NCI-H526 treated with DMSO at 0.1 percent for 48 hours (cell line): ENCODE data around the gene SNRPB2.

Experiments
- DNase-seq: peaks from one replicate; lab custom pipeline; 2025; lab: John Stamatoyannopoulos, UW

Gene SNRPB2

DNA sequence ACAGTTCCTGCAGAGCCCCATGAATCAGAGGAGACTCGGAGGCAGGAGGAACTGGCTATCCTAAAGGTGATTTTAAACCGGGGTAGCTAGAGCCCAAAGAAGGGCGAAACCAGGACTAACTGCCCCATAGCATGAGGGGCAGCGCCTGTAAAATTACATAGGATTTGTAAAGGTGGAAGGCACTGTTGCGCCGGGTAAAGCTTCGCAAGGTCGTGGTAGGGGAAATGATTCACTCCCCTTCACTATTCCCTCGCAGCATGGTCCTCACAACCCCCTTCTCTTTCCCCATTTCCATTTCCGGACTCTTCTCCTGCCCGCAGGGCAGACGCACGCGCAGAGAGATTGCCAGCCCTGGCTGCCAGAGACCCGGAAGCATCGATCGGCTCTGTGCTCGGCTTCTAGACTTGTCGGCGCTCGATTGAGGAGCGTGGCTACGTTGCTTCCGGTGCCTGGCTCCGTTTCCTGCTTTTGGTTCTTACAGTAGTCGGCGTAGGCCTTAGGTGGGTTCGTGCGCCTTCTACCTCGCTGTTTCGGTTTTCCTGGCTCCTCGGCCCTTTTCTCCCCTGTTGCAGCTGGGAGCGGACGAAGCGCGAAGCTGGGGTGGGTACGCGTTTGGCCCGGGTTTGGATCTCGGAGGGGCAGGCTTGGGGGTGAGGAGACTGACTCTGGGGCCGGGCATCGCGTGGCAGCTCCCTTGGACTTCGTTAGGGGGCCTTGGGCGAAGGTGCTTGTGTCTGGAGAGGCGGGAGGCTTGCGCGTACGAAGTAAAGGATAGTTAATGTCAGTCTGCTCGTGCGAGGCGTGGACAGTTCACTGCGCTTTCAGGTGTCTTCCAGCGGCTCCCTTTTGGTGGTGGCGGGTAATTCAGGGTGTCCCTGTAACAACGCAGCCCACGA, at the start of gene SNRPB2:
TSS of gene SNRPB2 (plus strand) at position 462 of the 896 bp plus-strand sequence. CDS start 1,677 bp downstream, outside the sequence.
- DNase-seq, result peak; percentile 95

DNA sequence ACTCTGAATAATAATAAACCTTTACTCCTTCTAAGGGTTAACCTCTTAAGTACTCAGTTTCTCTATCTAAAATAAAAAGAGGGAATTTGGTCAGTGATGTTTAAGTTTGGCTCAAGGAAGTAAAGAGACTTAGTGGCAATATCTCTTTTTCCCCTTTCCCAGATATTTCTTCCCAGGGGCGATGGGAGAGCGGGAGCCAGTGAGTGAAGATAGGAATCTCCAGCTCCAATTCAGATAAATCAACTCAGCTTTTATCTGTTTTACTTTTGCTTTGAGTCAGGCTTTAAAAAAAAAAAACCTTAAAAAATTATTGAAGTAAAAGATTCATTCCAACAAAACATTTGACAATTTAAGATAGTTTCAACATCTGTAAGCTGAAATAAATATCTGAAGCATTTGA, 45.4 kb upstream of the SNRPB2 start:
- DNase-seq, result no peak

DNA sequence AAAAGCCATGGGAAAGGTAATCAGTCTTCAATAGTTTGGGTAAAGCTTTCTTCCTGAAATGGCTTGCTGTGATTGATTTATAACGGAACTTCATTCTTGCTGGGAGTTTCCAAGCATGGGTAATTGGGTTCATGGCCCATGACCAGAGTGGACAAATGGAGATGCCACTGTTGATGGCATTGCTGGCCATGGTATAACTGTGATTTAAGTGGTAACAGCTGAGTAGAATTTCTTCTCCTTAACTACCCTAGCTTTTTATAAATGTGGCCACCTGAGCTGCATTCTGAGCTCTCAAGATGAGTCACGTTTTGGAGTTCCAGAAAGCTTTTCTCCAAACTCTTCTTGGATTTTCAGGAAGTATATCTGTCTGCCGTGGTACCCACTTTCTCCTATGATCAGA, 39.9 kb upstream of the SNRPB2 start:
- no peak for DNase-seq

DNA sequence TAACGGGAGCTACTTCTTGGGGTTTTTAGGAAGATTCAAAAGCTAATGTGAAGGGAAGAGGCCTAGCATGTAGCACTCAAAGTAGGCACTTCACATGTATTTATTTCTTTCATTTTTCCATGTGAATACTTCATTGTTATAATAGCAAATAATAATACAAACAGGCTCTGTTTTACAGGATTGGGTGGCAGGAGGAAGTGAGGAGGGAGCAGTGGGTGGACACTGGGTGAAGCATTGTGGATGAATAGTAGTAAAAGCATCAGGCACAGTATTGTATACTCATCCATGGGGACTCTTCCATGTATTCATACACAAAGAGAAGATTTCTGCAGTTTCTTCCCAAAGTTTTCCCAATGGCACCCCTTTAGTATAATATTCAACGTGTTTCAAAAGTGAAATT, 38.4 kb upstream of the SNRPB2 start:
- no peak for DNase-seq

GRCh38 chr20:16692009-16692408, 37.8 kb upstream of the SNRPB2 start:
- DNase-seq, result no peak

DNA sequence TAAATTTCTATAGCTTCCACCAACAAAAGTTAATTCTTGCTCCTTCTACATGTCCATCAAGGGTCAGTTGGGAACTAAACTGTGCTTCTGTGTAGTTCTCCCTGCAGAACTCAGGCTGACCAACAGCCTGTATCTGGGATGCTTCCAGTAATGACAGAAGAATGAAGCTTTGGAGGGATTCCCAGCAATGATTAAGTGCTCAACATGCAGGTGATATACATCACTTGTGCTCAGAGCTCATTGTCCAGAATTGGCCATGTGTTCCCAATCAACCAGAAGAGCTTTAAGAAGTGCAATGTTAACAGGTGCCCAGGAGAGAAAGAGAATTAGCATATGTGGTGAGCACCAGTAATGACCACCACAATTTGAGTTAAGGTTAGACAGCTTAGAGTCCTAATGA, 37.4 kb upstream of the SNRPB2 start:
- DNase-seq, result no peak

DNA sequence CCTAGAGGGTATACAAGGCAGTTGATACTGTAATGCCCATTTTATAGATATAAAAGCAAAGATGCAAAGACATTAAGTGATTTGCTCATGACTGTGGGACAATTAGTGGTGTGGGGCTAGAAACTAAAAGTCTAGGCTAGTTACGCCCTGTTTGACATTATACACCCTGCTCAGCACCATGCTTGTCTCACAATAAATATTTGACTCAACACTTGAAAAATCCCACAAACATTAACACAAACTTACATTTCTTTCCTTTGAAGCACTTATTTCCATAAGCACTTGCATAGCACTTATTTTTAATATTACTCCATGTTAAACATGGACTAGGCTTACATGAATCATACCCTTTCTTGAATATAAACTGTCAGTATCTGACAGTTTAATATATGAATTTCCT, 36.5 kb upstream of the SNRPB2 start:
- no peak for DNase-seq

GRCh38 chr20:16694161-16694560, 35.7 kb upstream of the SNRPB2 start:
- no peak for DNase-seq

GRCh38 chr20:16695628-16696027, 34.2 kb upstream of the SNRPB2 start:
- DNase-seq, result no peak

DNA sequence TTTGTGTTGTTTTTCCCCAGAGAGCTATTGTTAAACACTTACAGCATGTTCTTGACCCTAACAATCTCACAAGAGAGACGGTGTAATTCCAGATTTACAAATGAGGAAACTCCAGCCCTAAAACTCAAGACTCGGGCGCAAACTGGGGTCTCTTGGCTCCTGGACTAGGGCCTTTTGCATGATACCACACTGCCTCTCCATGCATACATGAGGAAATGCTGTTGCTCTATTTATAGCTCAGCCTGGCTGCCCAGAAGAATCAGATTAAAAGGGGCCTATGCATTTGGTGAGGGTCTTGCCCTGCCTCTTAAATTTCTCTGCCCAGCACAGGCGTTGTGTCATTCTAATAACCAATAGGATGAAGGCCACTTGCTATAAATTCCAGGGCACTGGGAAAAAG, 30.5 kb upstream of the SNRPB2 start:
- DNase-seq, result no peak

DNA sequence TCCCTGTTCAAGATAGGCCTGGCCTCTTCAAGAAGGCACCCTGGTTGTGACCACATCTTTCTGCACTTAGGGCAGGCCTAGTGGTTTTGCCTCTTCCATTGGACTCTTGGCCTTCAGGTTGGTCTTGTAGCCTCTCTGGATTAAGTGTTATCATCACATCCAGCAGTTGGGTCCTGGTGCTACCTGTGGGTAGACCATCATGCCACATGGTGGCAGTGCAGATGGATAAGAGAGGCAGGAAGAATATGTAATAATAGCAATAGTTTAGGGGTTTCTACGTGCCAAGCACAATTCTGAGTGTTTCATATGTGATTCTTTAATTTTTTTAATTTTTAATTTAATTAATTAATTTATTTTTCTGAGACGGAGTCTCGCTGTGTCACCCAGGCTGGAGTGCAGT, 28.5 kb upstream of the SNRPB2 start:
- no peak for DNase-seq

GRCh38 chr20:16703570-16703969, 26.3 kb upstream of the SNRPB2 start:
- no peak for DNase-seq

- DNase-seq, result no peak
These were observed 22.2 kb upstream of the SNRPB2 start for GRCh38 chr20:16707674-16708073.

DNA sequence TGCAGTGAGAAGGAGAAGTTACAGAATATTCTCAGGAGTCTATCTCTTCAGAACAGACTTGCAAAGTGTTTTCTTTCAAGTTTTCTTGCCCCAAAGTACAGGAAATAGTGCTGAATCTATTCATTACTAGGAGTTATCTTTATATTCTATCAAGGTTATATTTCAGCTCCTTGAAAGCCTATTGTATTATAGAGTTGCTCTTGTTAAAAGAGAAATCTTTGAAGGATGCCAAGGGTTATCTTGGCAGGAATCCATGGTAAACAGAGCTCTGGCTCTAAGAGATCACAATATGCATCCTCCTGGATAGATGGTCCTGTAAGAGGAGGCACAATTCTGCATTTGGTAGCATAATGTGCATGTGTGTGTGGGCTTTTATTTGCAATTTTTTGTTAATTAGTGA, 21.2 kb upstream of the SNRPB2 start:
- no peak for DNase-seq

GRCh38 chr20:16709017-16709416, 20.8 kb upstream of the SNRPB2 start:
- DNase-seq, result no peak

DNA sequence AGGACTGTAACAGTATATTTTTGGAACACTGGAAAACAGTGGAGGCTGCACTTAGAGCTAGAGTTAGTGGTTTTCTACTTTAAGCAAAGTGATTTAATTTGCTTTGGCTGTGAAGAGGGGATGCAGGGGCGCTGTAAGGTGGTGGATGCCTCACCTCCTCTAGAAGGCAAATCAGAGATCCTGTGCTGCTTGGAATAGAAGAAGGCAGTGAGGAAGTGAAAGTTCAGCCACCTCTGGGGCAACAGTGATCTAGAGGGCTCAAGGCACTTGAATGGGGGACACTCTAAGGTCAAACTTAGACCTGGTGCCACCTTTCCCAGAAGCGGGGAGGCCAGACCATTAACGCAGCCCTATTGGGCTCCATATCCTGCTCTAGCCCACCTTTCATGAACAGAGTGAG, 19.0 kb upstream of the SNRPB2 start:
- no peak for DNase-seq

GRCh38 chr20:16711661-16712258, 18.1 kb upstream of the SNRPB2 start:
- DNase-seq, result no peak

- DNase-seq, result no peak
These were observed 17.3 kb upstream of the SNRPB2 start for GRCh38 chr20:16712511-16712947.

GRCh38 chr20:16713066-16713465, 16.8 kb upstream of the SNRPB2 start:
- DNase-seq, result no peak

DNA sequence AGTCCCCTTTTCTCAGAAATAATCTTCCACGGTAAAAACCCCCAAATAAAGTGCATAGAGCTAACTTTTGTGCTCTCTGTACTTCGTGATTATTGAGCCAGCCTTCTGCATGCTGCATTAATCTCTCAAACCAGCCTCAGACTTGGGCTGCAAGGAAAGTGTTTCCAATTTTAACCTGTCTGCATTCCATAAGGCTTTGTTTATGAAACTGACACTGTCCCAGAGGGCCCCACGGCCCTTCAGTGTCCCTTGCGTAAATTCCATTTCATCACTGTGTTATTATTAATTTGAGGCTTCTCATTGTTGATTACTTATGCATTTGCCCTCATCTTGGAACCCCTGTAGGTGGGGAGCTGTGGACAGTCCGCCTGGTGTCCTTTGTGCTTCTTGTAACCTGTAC, 15.6 kb upstream of the SNRPB2 start:
- no peak for DNase-seq

DNA sequence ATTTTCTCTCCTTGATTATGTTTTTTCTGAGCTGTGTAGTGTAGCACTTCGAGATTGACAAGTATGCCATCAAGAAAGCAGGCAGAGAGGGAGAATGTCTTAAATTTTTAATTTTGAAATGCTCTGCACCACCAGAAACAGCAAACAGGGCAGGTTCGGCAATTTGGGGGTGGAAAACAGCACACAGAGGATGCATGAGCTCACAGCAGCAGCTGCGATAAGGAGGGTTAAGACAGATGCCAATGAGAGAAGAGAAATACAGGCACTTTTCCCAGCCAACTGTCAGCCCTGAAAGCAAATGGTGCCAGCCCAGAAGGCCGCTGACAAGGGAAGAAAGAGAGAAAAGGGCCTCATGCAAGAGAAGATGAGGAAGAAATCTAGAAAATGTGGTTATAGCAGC, 15.1 kb upstream of the SNRPB2 start:
- no peak for DNase-seq

- no peak for DNase-seq
These were observed 10.4 kb upstream of the SNRPB2 start for GRCh38 chr20:16719421-16719820.

- DNase-seq, result no peak
These were observed 746 bp upstream of the SNRPB2 start for GRCh38 chr20:16729080-16729479.
